Activated naive CD8-positive, alpha-beta T cell (primary cell): ENCODE results near the gene FAM222B.
"Not testable (repeated sequence)": the region's sequence is repeated elsewhere in the genome, so short reads cannot be mapped to it uniquely, and the experiment has no call there.

Experiments
- H3K27ac Mint-ChIP-seq: one replicate; pipeline ENCODE4 v1.8.0; 2021; ENCODE audit warnings: mixed read lengths
- H3K27me3 Mint-ChIP-seq: one replicate; pipeline ENCODE4 v1.8.0; 2021; ENCODE audit warnings: mixed read lengths
- H3K36me3 Mint-ChIP-seq: one replicate; pipeline ENCODE4 v1.8.0; 2021; ENCODE audit warnings: mixed read lengths
- H3K4me1 Mint-ChIP-seq: one replicate; pipeline ENCODE4 v1.8.0; 2021; ENCODE audit warnings: low read depth, mixed read lengths
- H3K4me3 Mint-ChIP-seq: one replicate; pipeline ENCODE4 v1.8.0; 2021; ENCODE audit warnings: mild to moderate bottlenecking, mixed read lengths
- H3K9me3 Mint-ChIP-seq: one replicate; pipeline ENCODE4 v1.8.0; 2021; ENCODE audit warnings: low read depth, mixed read lengths

FAM222B gene

GRCh38 chr17:28860363-28860808 lies 17.8 kb upstream of the FAM222B start:
- Mint-ChIP-seq H3K27me3 (no peaks in the 10 kb centered on the region), H3K9me3 (no peaks in the 10 kb centered on the region), H3K4me3 (no peak overlapping the region), H3K36me3 (peaks cover 2% of the 10 kb centered on the region), H3K4me1 (peaks cover 8% of the 10 kb centered on the region), H3K27ac (no peak overlapping the region)

GRCh38 chr17:28858801-28859355 lies 16.3 kb upstream of the FAM222B start:
- Mint-ChIP-seq H3K9me3 (no peaks in the 10 kb centered on the region), H3K27ac (peak overlapping the region; percentile 34), H3K4me3 (no peak overlapping the region), H3K36me3 (peaks cover 2% of the 10 kb centered on the region), H3K4me1 (peaks cover 15% of the 10 kb centered on the region), H3K27me3 (no peaks in the 10 kb centered on the region)

GRCh38 chr17:28857905-28858800 lies 15.6 kb upstream of the FAM222B start:
- H3K27ac Mint-ChIP-seq = peak overlapping the region; percentile 80
- H3K27me3 Mint-ChIP-seq = no peaks in the 10 kb centered on the region
- peaks cover 2% of the 10 kb centered on the region for H3K36me3 Mint-ChIP-seq
- peaks cover 17% of the 10 kb centered on the region for H3K4me1 Mint-ChIP-seq
- H3K9me3 Mint-ChIP-seq = no peaks in the 10 kb centered on the region
- peak overlapping the region; percentile 46 for H3K4me3 Mint-ChIP-seq

- Mint-ChIP-seq H3K27me3 (no peaks in the 10 kb centered on the region), H3K4me3 (peak overlapping the region; percentile 91), H3K36me3 (peaks cover 2% of the 10 kb centered on the region), H3K27ac (no peak overlapping the region), H3K9me3 (no peaks in the 10 kb centered on the region), H3K4me1 (peaks cover 17% of the 10 kb centered on the region)
Measured at GRCh38 chr17:28856028-28856574, 13.5 kb upstream of the FAM222B start.

- peak overlapping the region; percentile 91 for H3K4me3 Mint-ChIP-seq
- peaks cover 2% of the 10 kb centered on the region for H3K36me3 Mint-ChIP-seq
- peaks cover 17% of the 10 kb centered on the region for H3K4me1 Mint-ChIP-seq
- H3K27me3 Mint-ChIP-seq = no peaks in the 10 kb centered on the region
- H3K27ac Mint-ChIP-seq = peak overlapping the region; percentile 94
- no peaks in the 10 kb centered on the region for H3K9me3 Mint-ChIP-seq
Measured at GRCh38 chr17:28855336-28855679, 12.7 kb upstream of the FAM222B start.

GRCh38 chr17:28854457-28855335 lies 12.1 kb upstream of the FAM222B start, which contains the start of gene ERAL1:
Gene ERAL1 (plus strand): TSS chr17:28855016. CDS start chr17:28855035, 19 bp downstream.
- peaks cover 2% of the 10 kb centered on the region for H3K36me3 Mint-ChIP-seq
- peak within 1 kb of the TSS; percentile 91 for H3K4me3 Mint-ChIP-seq
- peak within 1 kb of the TSS; percentile 94 for H3K27ac Mint-ChIP-seq
- H3K27me3 Mint-ChIP-seq = no peaks in the 10 kb centered on the region
- H3K9me3 Mint-ChIP-seq = no peaks in the 10 kb centered on the region
- peaks cover 17% of the 10 kb centered on the region for H3K4me1 Mint-ChIP-seq

- H3K27ac Mint-ChIP-seq = peak overlapping the region; percentile 16
- no peaks in the 10 kb centered on the region for H3K27me3 Mint-ChIP-seq
- H3K36me3 Mint-ChIP-seq = peaks cover 2% of the 10 kb centered on the region
- no peaks in the 10 kb centered on the region for H3K9me3 Mint-ChIP-seq
- peak overlapping the region; percentile 52 for H3K4me3 Mint-ChIP-seq
- peaks cover 15% of the 10 kb centered on the region for H3K4me1 Mint-ChIP-seq
Measured at GRCh38 chr17:28853295-28853694, 10.7 kb upstream of the FAM222B start.

- H3K36me3 Mint-ChIP-seq = no peaks in the 10 kb centered on the region
- no peaks in the 10 kb centered on the region for H3K9me3 Mint-ChIP-seq
- H3K4me3 Mint-ChIP-seq = no peak overlapping the region
- peaks cover 3% of the 10 kb centered on the region for H3K4me1 Mint-ChIP-seq
- no peaks in the 10 kb centered on the region for H3K27me3 Mint-ChIP-seq
- H3K27ac Mint-ChIP-seq = no peak overlapping the region
Measured at GRCh38 chr17:28849281-28849680, 6.7 kb upstream of the FAM222B start.

GRCh38 chr17:28848667-28849066 lies 6.1 kb upstream of the FAM222B start:
- H3K27ac Mint-ChIP-seq, H3K36me3 Mint-ChIP-seq, H3K4me1 Mint-ChIP-seq, H3K4me3 Mint-ChIP-seq, H3K27me3 Mint-ChIP-seq, H3K9me3 Mint-ChIP-seq: not testable (repeated sequence)

GRCh38 chr17:28846699-28847098 lies 4.1 kb upstream of the FAM222B start:
- H3K9me3 Mint-ChIP-seq, H3K4me1 Mint-ChIP-seq, H3K4me3 Mint-ChIP-seq, H3K27me3 Mint-ChIP-seq, H3K27ac Mint-ChIP-seq, H3K36me3 Mint-ChIP-seq: not testable (repeated sequence)

- H3K4me3 Mint-ChIP-seq = no peak overlapping the region
- no peaks in the 10 kb centered on the region for H3K27me3 Mint-ChIP-seq
- no peaks in the 10 kb centered on the region for H3K9me3 Mint-ChIP-seq
- no peak overlapping the region for H3K27ac Mint-ChIP-seq
- no peaks in the 10 kb centered on the region for H3K36me3 Mint-ChIP-seq
- H3K4me1 Mint-ChIP-seq = peaks cover 9% of the 10 kb centered on the region
Measured at GRCh38 chr17:28846231-28846630, 3.6 kb upstream of the FAM222B start.

GRCh38 chr17:28843816-28844148 lies 1.2 kb upstream of the FAM222B start:
- Mint-ChIP-seq H3K36me3 (no peaks in the 10 kb centered on the region), H3K27ac (peak overlapping the region; percentile 64), H3K4me1 (peaks cover 21% of the 10 kb centered on the region)

GRCh38 chr17:28841901-28842281 lies 699 bp downstream of the FAM222B start:
- no peaks in the 10 kb centered on the region for H3K36me3 Mint-ChIP-seq
- peak overlapping the region; percentile 100 for H3K4me3 Mint-ChIP-seq

More at GRCh38 chr17:28843816-28844148, 1.2 kb upstream of the FAM222B start:
- Mint-ChIP-seq H3K4me3 (peak overlapping the region; percentile 63), H3K27me3 (no peaks in the 10 kb centered on the region), H3K9me3 (no peaks in the 10 kb centered on the region)

GRCh38 chr17:28839221-28839620 lies 3.4 kb downstream of the FAM222B start:
- Mint-ChIP-seq H3K36me3 (no peaks in the 10 kb centered on the region), H3K27ac (peak overlapping the region; percentile 76), H3K4me3 (no peak overlapping the region), H3K4me1 (peaks cover 26% of the 10 kb centered on the region), H3K9me3 (no peaks in the 10 kb centered on the region), H3K27me3 (no peaks in the 10 kb centered on the region)

More at GRCh38 chr17:28841901-28842281, 699 bp downstream of the FAM222B start:
- Mint-ChIP-seq H3K27me3 (no peaks in the 10 kb centered on the region), H3K27ac (peak overlapping the region; percentile 96), H3K4me1 (peaks cover 21% of the 10 kb centered on the region), H3K9me3 (no peaks in the 10 kb centered on the region)

- not testable (repeated sequence) for H3K36me3 Mint-ChIP-seq, H3K9me3 Mint-ChIP-seq, H3K27ac Mint-ChIP-seq, H3K4me3 Mint-ChIP-seq, H3K27me3 Mint-ChIP-seq
- H3K4me1 Mint-ChIP-seq = peaks cover 21% of the 10 kb centered on the region
Measured at GRCh38 chr17:28836541-28836940, 6.0 kb downstream of the FAM222B start.
